K562 (cell line): ENCODE measurements around the gene FMC1. TPM values are rescaled to one million over a fixed set of nuclear protein-coding genes. Genes with fewer than 3 reads are reported as not detected.

Experiments
- CC2D1A ChIP-seq: fragments of 450-650 bp; IDR thresholded peaks from 2 replicates; pipeline ENCODE4 v1.6.1; 2017; ENCODE audit warnings: mild to moderate bottlenecking
- CTCF ChIP-seq, 3 experiments: IDR thresholded peaks in 2 of 3; conservative IDR thresholded peaks in 1 of 3; 2 replicates each; pipeline ENCODE4 v1.5.1; 2011 to 2012; ENCODE audit warnings: low read length in 3 of 3, mild to moderate bottlenecking in 3 of 3, control low read depth in 2 of 3, improper control_type of control experiment in 1 of 3, inconsistent platforms in 1 of 3, low read depth in 1 of 3, mixed read lengths in 1 of 3, moderate library complexity in 1 of 3; ENCODE audit not compliant: insufficient read depth in 2 of 3
- DIDO1 ChIP-seq: fragments of 450-650 bp; IDR thresholded peaks from 2 replicates; pipeline ENCODE4 v1.6.1; 2016; ENCODE audit warnings: low read depth, missing biosample characterization, missing genetic modification characterization
- HNRNPLL ChIP-seq: fragments of 200-400 bp; formaldehyde crosslinking; IDR thresholded peaks from 2 replicates; pipeline ENCODE4 v1.6.1; 2017; ENCODE audit warnings: low read length, low read depth, mild to moderate bottlenecking; ENCODE audit not compliant: poor library complexity, severe bottlenecking
- MBD2 ChIP-seq: sonication (generic); IDR thresholded peaks from 2 replicates; pipeline ENCODE4 v1.6.1; 2016; ENCODE audit warnings: low read depth, borderline replicate concordance
- PTTG1 ChIP-seq: fragments of 450-650 bp; IDR thresholded peaks from 2 replicates; pipeline ENCODE4 v1.6.1; 2016; ENCODE audit warnings: low read depth, mild to moderate bottlenecking, missing genetic modification characterization, missing compliant biosample characterization
- RBM22 ChIP-seq: fragments of 200-400 bp; formaldehyde crosslinking; IDR thresholded peaks from 2 replicates; pipeline ENCODE4 v1.6.1; 2018; ENCODE audit warnings: low read length, low read depth; ENCODE audit not compliant: poor library complexity, severe bottlenecking
- TCF3 ChIP-seq: sonication (generic); formaldehyde crosslinking; IDR thresholded peaks from 2 replicates; pipeline ENCODE4 v1.4.0; 2020; ENCODE audit warnings: mild to moderate bottlenecking, missing genetic modification reagents
- TEAD1 ChIP-seq, 2 experiments: fragments of 450-650 bp in 1 of 2; sonication (generic) in 1 of 2; formaldehyde crosslinking; IDR thresholded peaks; 2 replicates each; pipeline versions ENCODE4 v1.4.0 to v1.8.0; 2020 to 2022; ENCODE audit warnings: mild to moderate bottlenecking in 2 of 2, missing genetic modification reagents in 1 of 2
- TEAD2 ChIP-seq: fragments of 450-650 bp; IDR thresholded peaks from 2 replicates; pipeline ENCODE4 v1.6.1; 2016; ENCODE audit warnings: missing genetic modification characterization, control low read depth, missing compliant biosample characterization
- U2AF1 ChIP-seq: fragments of 200-400 bp; formaldehyde crosslinking; optimal IDR thresholded peaks from 2 replicates; pipeline ENCODE3; 2017; ENCODE audit warnings: mild to moderate bottlenecking, low read depth, low read length, moderate library complexity
- ZNF398 ChIP-seq: fragments of 250-450 bp; sonication (Bioruptor Pico); IDR thresholded peaks from 2 replicates; pipeline ENCODE4 v1.8.0; 2021; ENCODE audit warnings: moderate library complexity, mild to moderate bottlenecking, inconsistent platforms
- ZNF445 ChIP-seq: fragments of 250-450 bp; sonication (Bioruptor Pico); IDR thresholded peaks from 2 replicates; pipeline ENCODE4 v1.4.0; 2020; ENCODE audit warnings: low read depth, mild to moderate bottlenecking, moderate library complexity
- ZNF717 ChIP-seq: fragments of 250-450 bp; sonication (Bioruptor Pico); IDR thresholded peaks from 2 replicates; pipeline ENCODE4 v1.5.0; 2021
- polyA plus RNA-seq, 8 experiments: library from polyadenylated mRNA; depleted of rRNA in 4 of 8; stranded (reverse) in 5 of 8; unstranded in 3 of 8; fragments of >200 nt; fragmentation: Nextera tagmentation in 2 of 8; fragmentation: Illumina TruSeq in 1 of 8; extraction: Ambion mirVana in 2 of 8; extraction: Trizol in 1 of 8; gene quantifications; 2 replicates each; pipeline versions ENCODE4 v1.2.1 to v1.2.3, GENCODE V29; 2011 to 2014; ENCODE audit warnings: inconsistent platforms in 1 of 8, missing spikeins in 1 of 8
- total RNA-seq, 7 experiments: library from RNA; depleted of rRNA in 6 of 7; stranded (reverse); fragments of >200 nt in 6 of 7; fragmentation: Illumina TruSeq in 2 of 7; extraction: Trizol in 2 of 7; gene quantifications; 2 replicates each; pipeline versions ENCODE4 v1.2.1 to v1.2.3, GENCODE V29; 2011 to 2021; ENCODE audit warnings: low replicate concordance in 1 of 7

Gene FMC1
- total and polyA plus RNA-seq, 9 of the 15 experiments (the other 6 are each of a cell fraction or from before 2014, with no cell fraction given): 14.0 to 116 (median 29.0) TPM

- no peak for TF ChIP-seq ZNF398 (CRISPR knock-in tag)
- TF ChIP-seq TCF3 (CRISPR knock-in tag): no peak; the same call in 1 of the 2 replicates
- peak; percentile 72 to 79; a peak in 2 of 4 replicates for TF ChIP-seq TEAD1 (CRISPR knock-in tag; IDR thresholded peaks at IDR 0.05)
- TF ChIP-seq RBM22: peak; percentile 64
- TF ChIP-seq TEAD2 (tag): peak; percentile 42; the same call in 1 of the 2 replicates
- peak; percentile 55; the same call in 1 of the 2 replicates for TF ChIP-seq MBD2
- peak; percentile 98 for TF ChIP-seq CC2D1A
- no peak for TF ChIP-seq U2AF1
- no peak for TF ChIP-seq PTTG1 (tag)
- peak; percentile 93 to 95 (median 93) for TF ChIP-seq CTCF (IDR thresholded peaks at IDR 0.05 in 2 of 3, conservative IDR thresholded peaks at IDR 0.05 in 1 of 3; ENCODE audit: insufficient read depth in 2 of 3, low read depth in 1 of 3, low read length in 3 of 3)
- peak; percentile 98 for TF ChIP-seq HNRNPLL
- TF ChIP-seq DIDO1 (tag): peak; percentile 94
- TF ChIP-seq ZNF445: peak; percentile 90; the same call in 1 of the 2 replicates
- TF ChIP-seq ZNF717 (CRISPR knock-in tag): no peak
Observed at GRCh38 chr7:139340037-139340807, 915 bp upstream of the FMC1 start (continued).
